Measurements from ENCODE around the gene GOLT1B.

DNA sequence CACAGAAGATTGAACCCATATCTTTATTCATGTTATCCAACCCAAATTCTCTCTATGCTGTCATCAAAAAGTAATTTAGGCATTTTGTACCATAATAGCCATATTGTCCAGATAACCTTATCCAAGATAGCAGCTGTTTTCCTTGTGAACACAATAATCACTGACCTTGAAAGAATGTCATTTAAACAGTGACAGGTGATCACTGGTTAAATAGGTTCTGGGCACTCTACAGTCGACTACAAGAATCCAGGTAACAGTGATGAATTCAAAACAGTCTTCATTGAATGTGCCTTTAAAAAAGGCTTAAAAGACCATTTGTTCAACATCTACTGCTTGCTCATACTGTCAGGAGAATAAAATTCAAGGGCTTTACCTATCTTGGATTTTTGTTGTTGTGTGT lies 20.0 kb downstream of the GOLT1B start:
- TF ChIP-seq, protein P1, sequence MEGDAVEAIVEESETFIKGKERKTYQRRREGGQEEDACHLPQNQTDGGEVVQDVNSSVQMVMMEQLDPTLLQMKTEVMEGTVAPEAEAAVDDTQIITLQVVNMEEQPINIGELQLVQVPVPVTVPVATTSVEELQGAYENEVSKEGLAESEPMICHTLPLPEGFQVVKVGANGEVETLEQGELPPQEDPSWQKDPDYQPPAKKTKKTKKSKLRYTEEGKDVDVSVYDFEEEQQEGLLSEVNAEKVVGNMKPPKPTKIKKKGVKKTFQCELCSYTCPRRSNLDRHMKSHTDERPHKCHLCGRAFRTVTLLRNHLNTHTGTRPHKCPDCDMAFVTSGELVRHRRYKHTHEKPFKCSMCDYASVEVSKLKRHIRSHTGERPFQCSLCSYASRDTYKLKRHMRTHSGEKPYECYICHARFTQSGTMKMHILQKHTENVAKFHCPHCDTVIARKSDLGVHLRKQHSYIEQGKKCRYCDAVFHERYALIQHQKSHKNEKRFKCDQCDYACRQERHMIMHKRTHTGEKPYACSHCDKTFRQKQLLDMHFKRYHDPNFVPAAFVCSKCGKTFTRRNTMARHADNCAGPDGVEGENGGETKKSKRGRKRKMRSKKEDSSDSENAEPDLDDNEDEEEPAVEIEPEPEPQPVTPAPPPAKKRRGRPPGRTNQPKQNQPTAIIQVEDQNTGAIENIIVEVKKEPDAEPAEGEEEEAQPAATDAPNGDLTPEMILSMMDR (IDR thresholded peaks at IDR 0.05): no peak
- TF ChIP-seq EP300 (IDR thresholded peaks at IDR 0.05): no peak
- TF ChIP-seq POLR2AphosphoS5 (IDR thresholded peaks at IDR 0.05): no peak
- no peak for TF ChIP-seq POLR2A (IDR thresholded peaks at IDR 0.05)
